ENCODE data around the gene PPP1R1B.

PPP1R1B gene

GRCh38 chr17:39600288-39600996, 26.3 kb upstream of the PPP1R1B start:
- in situ Hi-C loops (cut with MboI; ENCODE audit: low sequenced_read_pairs): no loop called here

- in situ Hi-C loops (cut with MboI; ENCODE audit: low sequenced_read_pairs): no loop called here
Measured at GRCh38 chr17:39600997-39601597, 25.7 kb upstream of the PPP1R1B start.

- in situ Hi-C loops (cut with MboI; ENCODE audit: low sequenced_read_pairs): no loop called here
Measured at GRCh38 chr17:39601758-39602532, 24.8 kb upstream of the PPP1R1B start.

- in situ Hi-C loops (cut with MboI; ENCODE audit: low sequenced_read_pairs): no loop called here
Measured at GRCh38 chr17:39602533-39603303, 24.0 kb upstream of the PPP1R1B start.

GRCh38 chr17:39603304-39604016, 23.3 kb upstream of the PPP1R1B start:
- in situ Hi-C loops (cut with MboI; ENCODE audit: low sequenced_read_pairs): no loop called here

- in situ Hi-C loops (cut with MboI; ENCODE audit: low sequenced_read_pairs): no loop called here
Measured at GRCh38 chr17:39604911-39605491, 21.8 kb upstream of the PPP1R1B start.

GRCh38 chr17:39605492-39606433, 21.0 kb upstream of the PPP1R1B start:
- in situ Hi-C loops (cut with MboI; ENCODE audit: low sequenced_read_pairs): no loop called here

GRCh38 chr17:39606434-39607056, 20.2 kb upstream of the PPP1R1B start:
- in situ Hi-C loops (cut with MboI; ENCODE audit: low sequenced_read_pairs): no loop called here

GRCh38 chr17:39607057-39607850, 19.5 kb upstream of the PPP1R1B start:
- in situ Hi-C loops (cut with MboI; ENCODE audit: low sequenced_read_pairs): no loop called here

GRCh38 chr17:39607851-39608130, 19.0 kb upstream of the PPP1R1B start, which contains the start of gene NEUROD2:
TSS of gene NEUROD2 (minus strand) at chr17:39607920. CDS start at chr17:39606599, 1,321 bp downstream.
- in situ Hi-C loops (cut with MboI; ENCODE audit: low sequenced_read_pairs): no loop called here

- in situ Hi-C loops (cut with MboI; ENCODE audit: low sequenced_read_pairs): no loop called here
Measured at GRCh38 chr17:39608142-39608981, 18.4 kb upstream of the PPP1R1B start.

GRCh38 chr17:39609416-39610025, 17.2 kb upstream of the PPP1R1B start:
- in situ Hi-C loops (cut with MboI; ENCODE audit: low sequenced_read_pairs): no loop called here

GRCh38 chr17:39611401-39612112, 15.2 kb upstream of the PPP1R1B start:
- in situ Hi-C loops (cut with MboI; ENCODE audit: low sequenced_read_pairs): no loop called here

- in situ Hi-C loops (cut with MboI; ENCODE audit: low sequenced_read_pairs): no loop called here
Measured at GRCh38 chr17:39612291-39612894, 14.4 kb upstream of the PPP1R1B start.

GRCh38 chr17:39612935-39613464, 13.8 kb upstream of the PPP1R1B start:
- in situ Hi-C loops (cut with MboI; ENCODE audit: low sequenced_read_pairs): no loop called here

All from hTERT RPE-1 (cell line).